GM12878 (cell line): Measurements from ENCODE around the gene ZDHHC14. TPM values are rescaled to one million over a fixed set of nuclear protein-coding genes. Genes with fewer than 3 reads are reported as not detected.

Experiments used
- ATAC-seq: fragments of 200-7000 bp; cut with Tn5 transposase; 3 replicates; pipeline ENCODE4 v1.9.1; 2020; ENCODE audit warnings: mild to moderate bottlenecking, moderate library complexity
- BruUV-seq: library from RNA; stranded (reverse); fragments of 400-500 nt; replicated peaks from 2 replicates; lab custom pipeline; 2021; lab: Mats Ljungman, UMichigan
- CTCF ChIA-PET: fragments of 300-600 bp; sonication (Branson Sonifier 250); formaldehyde crosslinking; extraction: SDS; loops from one replicate; lab custom pipeline; 2021; ENCODE audit warnings: inconsistent platforms; lab: Yijun Ruan, JAX
- POLR2A ChIA-PET: fragments of 350-600 bp; formaldehyde crosslinking; extraction: SDS; loops from one replicate; lab custom pipeline; 2021; ENCODE audit warnings: inconsistent platforms; lab: Charles Lee
- RAD21 ChIA-PET: fragments of 300-600 bp; sonication (Branson Sonifier 250); formaldehyde crosslinking; loops from one replicate; lab custom pipeline; 2023; ENCODE audit warnings: antibody characterized with exemption; ENCODE audit not compliant: unreplicated experiment; lab: Charles Lee
- SMC1A ChIA-PET: fragments of 300-600 bp; sonication (Branson Sonifier 250); formaldehyde crosslinking; loops from one replicate; lab custom pipeline; 2023; ENCODE audit not compliant: unreplicated experiment, uncharacterized antibody; lab: Charles Lee
- DNase-seq: peaks from one replicate; pipeline ENCODE4 v3.0.0-alpha.2; 2011; ENCODE audit warnings: low read depth, low spot score
- FAIRE-seq: peaks from 3 replicates; lab custom pipeline; 2011; peaks lifted over from hg19 to GRCh38; lab: Jason Lieb, UNC
- H2AFZ ChIP-seq: 2 replicates; pipeline ENCODE4 v1.6.0; 2011; ENCODE audit warnings: low read depth, low read length, control low read depth; ENCODE audit not compliant: control insufficient read depth
- H3K27ac ChIP-seq: 2 replicates; pipeline ENCODE4 v1.5.1; 2011; ENCODE audit warnings: control low read depth; ENCODE audit not compliant: control insufficient read depth, insufficient read depth
- H3K27me3 ChIP-seq, 2 experiments: replicated peaks in 1 of 2; 2 replicates each; pipeline versions ENCODE4 v1.6.0 to v1.6.1; 2011; ENCODE audit warnings: low read length in 1 of 2; ENCODE audit not compliant: control insufficient read depth in 2 of 2, insufficient read depth in 2 of 2
- H3K36me3 ChIP-seq, 2 experiments: 2 replicates each; pipeline ENCODE4 v1.5.1; 2011; ENCODE audit warnings: low read length in 1 of 2; ENCODE audit not compliant: control insufficient read depth in 2 of 2, insufficient read depth in 2 of 2
- H3K4me1 ChIP-seq: 2 replicates; pipeline ENCODE4 v1.6.1; 2011; ENCODE audit warnings: mild to moderate bottlenecking, low read length, moderate library complexity, mixed read lengths; ENCODE audit not compliant: control insufficient read depth, insufficient read depth
- H3K4me2 ChIP-seq: 2 replicates; pipeline ENCODE4 v1.6.0; 2011; ENCODE audit warnings: control low read depth; ENCODE audit not compliant: control insufficient read depth, insufficient read depth
- H3K4me3 ChIP-seq: fragments of 200-600 bp; sonication (generic); 2 replicates; pipeline ENCODE4 v1.5.1; 2016
- H3K79me2 ChIP-seq: 2 replicates; pipeline ENCODE4 v1.6.0; 2011; ENCODE audit warnings: low read length; ENCODE audit not compliant: control insufficient read depth, insufficient read depth
- H3K9ac ChIP-seq: 2 replicates; pipeline ENCODE4 v1.8.0; 2011; ENCODE audit warnings: low read length, control low read depth, mixed read lengths; ENCODE audit not compliant: control insufficient read depth, insufficient read depth
- H3K9me3 ChIP-seq: replicated peaks from 3 replicates; pipeline ENCODE4 v1.5.1; 2011; ENCODE audit warnings: mild to moderate bottlenecking, low read length; ENCODE audit not compliant: control insufficient read depth, insufficient read depth
- H4K20me1 ChIP-seq: 2 replicates; pipeline ENCODE4 v1.6.0; 2011; ENCODE audit not compliant: control insufficient read depth, insufficient read depth
- ATF2 ChIP-seq: IDR thresholded peaks from 2 replicates; pipeline ENCODE4 v1.6.1; 2012; ENCODE audit warnings: low read length, inconsistent platforms
- BCL3 ChIP-seq: IDR thresholded peaks from 2 replicates; pipeline ENCODE4 v1.6.1; 2011; ENCODE audit warnings: borderline replicate concordance, low read depth, mild to moderate bottlenecking, moderate library complexity, low read length; ENCODE audit not compliant: insufficient read depth, poor library complexity, severe bottlenecking
- BHLHE40 ChIP-seq, 2 experiments: fragments of 450-650 bp in 1 of 2; IDR thresholded peaks; 2 replicates each; pipeline ENCODE4 v1.6.1; 2011 to 2017; ENCODE audit warnings: low read depth in 2 of 2, borderline replicate concordance in 1 of 2, improper control_type of control experiment in 1 of 2, low read length in 1 of 2, mild to moderate bottlenecking in 1 of 2
- DPF2 ChIP-seq: fragments of 450-650 bp; IDR thresholded peaks from 2 replicates; pipeline ENCODE4 v1.6.1; 2017; ENCODE audit warnings: mild to moderate bottlenecking
- NFIC ChIP-seq: IDR thresholded peaks from 2 replicates; pipeline ENCODE4 v1.6.1; 2012; ENCODE audit warnings: low read depth, mild to moderate bottlenecking, inconsistent platforms, low read length, moderate library complexity
- NFYA ChIP-seq: IDR thresholded peaks from 2 replicates; pipeline ENCODE4 v1.6.1; 2011; ENCODE audit warnings: low read depth, mild to moderate bottlenecking, low read length, improper control_type of control experiment, borderline replicate concordance
- NFYB ChIP-seq: IDR thresholded peaks from 2 replicates; pipeline ENCODE4 v1.6.1; 2011; ENCODE audit warnings: low read depth, mild to moderate bottlenecking, low read length, improper control_type of control experiment, moderate library complexity; ENCODE audit not compliant: insufficient read depth
- PKNOX1 ChIP-seq: fragments of 450-650 bp; IDR thresholded peaks from 2 replicates; pipeline ENCODE4 v1.6.1; 2016; ENCODE audit warnings: mild to moderate bottlenecking
- SRF ChIP-seq, 2 experiments: IDR thresholded peaks; 2 replicates each; pipeline ENCODE4 v1.6.1; 2011; ENCODE audit warnings: low read depth in 2 of 2, low read length in 2 of 2, mild to moderate bottlenecking in 1 of 2, moderate library complexity in 1 of 2
- USF1 ChIP-seq: IDR thresholded peaks from 2 replicates; pipeline ENCODE4 v1.6.1; 2011; ENCODE audit warnings: borderline replicate concordance, low read depth, mild to moderate bottlenecking, moderate library complexity, mixed read lengths, low read length; ENCODE audit not compliant: insufficient read depth; ENCODE audit errors: extremely low read length
- WGBS: methylation state at CpG from one replicate; pipeline ENCODE4 v1.1.6; 2016; ENCODE audit warnings: low lambda C conversion rate; ENCODE audit not compliant: insufficient replicate concordance, insufficient coverage; ENCODE audit errors: missing lambda C conversion rate; 5-methylcytosine and 5-hydroxymethylcytosine counted together
- in situ Hi-C: fragments of 300-500 bp; cut with MboI; formaldehyde crosslinking; loops from 9 replicates; pipeline ENCODE4 v1.14.3; 2018; ENCODE audit warnings: mixed read lengths
- intact Hi-C: fragments of 100-400 bp; cut with micrococcal nuclease; formaldehyde crosslinking; loops from one replicate; pipeline ENCODE4 v1.14.2; 2022; ENCODE audit not compliant: unreplicated experiment
- polyA plus RNA-seq, 11 experiments: library from polyadenylated mRNA; depleted of rRNA in 4 of 11; unstranded in 6 of 11; stranded (reverse) in 5 of 11; fragments of >200 nt; fragmentation: Nextera tagmentation in 4 of 11; fragmentation: Illumina TruSeq in 1 of 11; extraction: Ambion mirVana in 4 of 11; extraction: Trizol in 1 of 11; gene quantifications; 1 replicate in 1 of 11; 2 replicates in 10 of 11; pipeline versions ENCODE4 v1.2.1 to v1.2.3, GENCODE V29; 2011 to 2016; ENCODE audit warnings: inconsistent platforms in 2 of 11, missing spikeins in 2 of 11, low read depth in 1 of 11
- total RNA-seq, 4 experiments: library from RNA; depleted of rRNA in 3 of 4; stranded (reverse); fragments of >200 nt in 3 of 4; fragmentation: Illumina TruSeq in 1 of 4; extraction: Trizol in 1 of 4; gene quantifications; 2 replicates each; pipeline versions ENCODE4 v1.2.1 to v1.2.3, GENCODE V29; 2013 to 2021

Gene ZDHHC14
- total and polyA plus RNA-seq, 10 of the 15 experiments (the other 5 are each of a cell fraction or from before 2014, with no cell fraction given): 0.15 to 16.0 (median 0.76) TPM; not detected in 1

- TF ChIP-seq SRF (IDR thresholded peaks at IDR 0.05; ENCODE audit: low read depth in 2 of 2, low read length in 2 of 2) (no peak), BHLHE40 (IDR thresholded peaks at IDR 0.05; ENCODE audit: borderline replicate concordance in 1 of 2, low read depth in 2 of 2, low read length in 1 of 2) (no peak), NFYA (no peak), BCL3 (no peak), USF1 (no peak), NFIC (no peak)
These were observed 296.2 kb downstream of the ZDHHC14 start (continued) for GRCh38 chr6:157677235-157677634.

- in situ Hi-C loops: no loop called here
- Histone ChIP-seq H3K4me1 (no peaks in the 10 kb centered on the region), H3K27ac (no peak overlapping the region), H3K9ac (no peak overlapping the region), H3K36me3 (no peaks in the 10 kb centered on the region), H4K20me1 (no peaks in the 10 kb centered on the region), H2AFZ (no peak overlapping the region), H3K9me3 (no peaks in the 10 kb centered on the region; the same call in 2 of the 3 replicates), H3K4me2 (no peak overlapping the region), H3K4me3 (no peak overlapping the region), H3K79me2 (no peaks in the 10 kb centered on the region), H3K27me3 (no peaks in the 10 kb centered on the region; a peak in 2 of 4 replicates)
- DNase-seq (no peak), ATAC-seq (no peak), FAIRE-seq (no peak)
- intact Hi-C loops: no loop called here
- 65% methylated on average over 8 of the region's 8 CpGs for WGBS
- BruUV-seq: no TSS peak
- SMC1A ChIA-PET: no interaction called here
- CTCF ChIA-PET: no interaction called here
- RAD21 ChIA-PET: no interaction called here
- TF ChIP-seq NFYB (0 out of 2 replicates have a peak, but pooled peaks have one; percentile 30), DPF2 (no peak), PKNOX1 (peak; percentile 30; the same call in 1 of the 2 replicates), ATF2 (no peak)
- POLR2A ChIA-PET: no interaction called here
These were observed 298.9 kb downstream of the ZDHHC14 start for GRCh38 chr6:157679605-157680580.
